ENCODE results near the gene SRGAP3.

SRGAP3 gene

DNA sequence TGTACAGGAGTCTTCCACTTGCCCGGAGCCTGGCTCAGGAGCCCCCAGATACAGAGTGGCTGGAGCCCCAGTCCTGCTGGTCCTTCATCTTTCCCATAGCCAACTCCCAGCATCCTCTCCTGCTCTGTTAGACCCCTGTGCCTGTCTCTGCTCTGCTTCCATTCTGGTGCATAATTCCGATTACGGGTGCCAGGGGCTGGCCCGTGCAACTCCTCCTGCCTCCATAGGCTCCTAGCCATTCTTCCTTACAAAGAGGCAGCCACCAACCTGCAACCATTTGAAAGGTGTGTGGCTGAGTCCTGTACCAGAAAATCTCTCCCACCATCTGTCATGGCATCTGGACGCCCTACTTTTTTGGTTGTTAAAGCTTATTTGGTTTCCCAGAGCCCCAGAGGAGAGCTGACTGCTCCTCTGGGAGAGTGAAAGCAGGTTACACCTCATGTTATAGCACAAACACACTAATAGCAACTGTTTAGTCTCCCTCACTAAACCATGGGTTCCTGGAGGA is 281.0 kb downstream of the SRGAP3 start:
- no peak for DNase-seq (ENCODE audit: low read depth in 2 of 2)

DNA sequence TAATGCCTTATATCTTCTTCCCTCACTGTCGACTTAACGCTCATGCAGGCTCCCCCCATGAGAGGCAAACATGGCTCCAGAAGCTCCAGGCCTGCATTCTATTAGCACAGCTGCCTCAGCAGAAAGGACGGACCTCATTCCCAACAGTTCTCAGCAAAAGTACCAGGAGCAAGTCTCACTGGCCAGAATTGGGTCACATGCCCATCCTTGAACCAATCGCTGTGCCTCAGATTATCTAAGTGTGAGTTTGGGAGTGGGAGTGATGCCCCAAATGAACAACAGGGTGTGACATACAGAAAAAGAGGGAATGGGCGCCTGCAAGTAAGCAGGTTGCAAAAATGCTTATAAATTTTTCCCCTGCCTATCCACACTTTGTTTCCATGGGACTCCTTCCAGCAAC is 281.9 kb downstream of the SRGAP3 start:
- no peak for DNase-seq (ENCODE audit: low read depth in 2 of 2)

DNA sequence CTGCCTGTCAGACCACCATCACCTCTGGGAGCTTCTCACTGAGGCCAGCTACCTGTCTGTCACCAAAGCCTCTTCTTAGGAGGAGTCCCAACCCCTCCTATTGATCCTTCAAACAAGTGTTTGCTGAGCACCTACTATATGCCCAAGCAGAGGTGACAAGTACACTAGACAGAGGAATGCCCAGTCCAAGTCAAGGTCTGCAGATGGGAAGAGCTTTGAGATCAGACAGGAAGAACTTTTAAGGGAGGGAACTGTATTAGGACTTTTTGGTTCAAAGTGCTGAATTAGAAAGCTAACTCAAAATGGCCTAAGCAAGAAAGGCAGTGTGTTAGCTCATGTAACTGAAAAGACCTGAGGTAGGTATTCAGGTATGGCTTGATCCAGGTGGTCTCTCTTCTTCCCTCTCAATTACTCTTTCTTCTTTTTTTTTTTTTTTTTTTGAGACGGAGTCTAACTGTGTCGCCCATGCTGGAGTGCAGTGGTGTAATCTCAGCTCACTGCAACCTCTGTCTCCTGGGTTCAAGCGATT is 282.6 kb downstream of the SRGAP3 start:
- DNase-seq (ENCODE audit: low read depth in 2 of 2): no peak

DNA sequence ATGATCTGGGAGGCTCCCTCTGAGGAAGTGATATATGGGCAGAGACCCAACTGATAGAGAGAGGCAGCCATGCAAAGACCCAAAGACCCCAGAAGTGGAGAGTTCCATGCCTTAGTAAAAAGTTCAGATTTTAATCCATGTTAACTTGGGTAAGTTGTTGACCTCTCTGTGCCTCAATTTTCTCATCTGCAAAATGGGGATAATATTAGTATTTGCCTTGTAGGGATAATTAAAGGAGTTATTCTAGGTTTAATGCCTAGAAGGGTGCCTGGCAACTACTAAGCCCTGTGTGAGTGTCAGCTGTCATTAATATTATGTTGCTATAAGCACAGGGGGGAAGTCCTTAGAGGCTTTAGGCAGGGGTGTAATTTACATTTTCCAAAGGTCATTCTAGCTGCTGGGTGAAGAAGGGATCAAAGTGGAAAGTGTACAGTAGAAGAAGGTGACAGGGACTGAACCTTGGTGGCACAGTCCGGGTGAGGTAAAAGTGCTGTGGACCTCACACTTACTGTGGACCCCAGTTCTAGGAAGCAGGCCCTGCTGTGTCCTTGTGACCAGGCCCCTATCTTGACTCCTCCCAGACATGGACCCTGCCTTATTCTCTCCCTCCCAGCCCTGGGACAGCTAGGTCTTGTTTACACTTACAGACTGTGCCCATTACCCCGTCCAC is 283.2 kb downstream of the SRGAP3 start:
- no peak for DNase-seq (ENCODE audit: low read depth in 2 of 2)

DNA sequence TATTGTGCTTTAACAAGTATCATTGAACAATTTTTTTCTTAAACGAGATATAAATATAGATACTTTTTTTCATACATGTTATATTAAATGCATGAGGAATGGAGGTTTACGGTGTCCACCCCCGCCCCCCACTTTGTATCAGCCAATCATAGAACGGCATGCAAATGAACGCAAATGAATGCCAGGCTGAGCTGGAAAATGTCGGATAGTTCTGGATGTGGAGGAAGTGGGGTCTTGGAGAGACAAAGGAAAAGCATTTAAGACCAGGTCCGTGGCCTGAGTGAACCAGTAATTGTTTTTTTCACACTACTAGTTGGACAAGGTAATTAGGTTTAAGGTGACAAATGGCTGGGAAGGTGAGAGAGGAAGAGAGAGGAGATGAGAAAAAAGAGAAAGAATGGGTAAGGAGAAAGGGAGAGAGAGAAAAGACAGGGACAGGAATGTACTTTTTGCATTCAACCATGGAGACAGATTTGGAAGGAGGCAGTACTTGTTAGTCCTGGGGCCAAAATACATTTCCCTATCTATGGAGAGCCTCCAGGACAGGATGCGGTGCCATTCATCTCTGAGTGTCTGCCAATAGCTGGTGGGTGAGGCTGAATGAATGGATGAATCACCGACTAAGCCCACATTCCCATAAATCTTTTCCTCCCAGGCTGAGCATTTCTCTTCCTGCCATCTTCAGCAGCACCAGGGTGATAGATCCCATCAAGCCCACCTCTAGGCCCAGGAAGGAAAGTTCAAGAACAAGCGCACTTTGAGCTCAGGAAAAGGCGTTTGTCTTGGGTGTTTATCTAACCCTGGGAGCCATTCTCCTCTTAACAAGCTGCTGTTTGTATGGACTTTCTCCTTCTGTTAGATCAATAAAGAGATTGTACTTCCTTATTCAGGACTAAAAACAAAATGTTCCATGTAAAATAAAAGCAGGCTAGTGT is 284.7 kb downstream of the SRGAP3 start:
- no peak for DNase-seq (ENCODE audit: low read depth in 2 of 2)

DNA sequence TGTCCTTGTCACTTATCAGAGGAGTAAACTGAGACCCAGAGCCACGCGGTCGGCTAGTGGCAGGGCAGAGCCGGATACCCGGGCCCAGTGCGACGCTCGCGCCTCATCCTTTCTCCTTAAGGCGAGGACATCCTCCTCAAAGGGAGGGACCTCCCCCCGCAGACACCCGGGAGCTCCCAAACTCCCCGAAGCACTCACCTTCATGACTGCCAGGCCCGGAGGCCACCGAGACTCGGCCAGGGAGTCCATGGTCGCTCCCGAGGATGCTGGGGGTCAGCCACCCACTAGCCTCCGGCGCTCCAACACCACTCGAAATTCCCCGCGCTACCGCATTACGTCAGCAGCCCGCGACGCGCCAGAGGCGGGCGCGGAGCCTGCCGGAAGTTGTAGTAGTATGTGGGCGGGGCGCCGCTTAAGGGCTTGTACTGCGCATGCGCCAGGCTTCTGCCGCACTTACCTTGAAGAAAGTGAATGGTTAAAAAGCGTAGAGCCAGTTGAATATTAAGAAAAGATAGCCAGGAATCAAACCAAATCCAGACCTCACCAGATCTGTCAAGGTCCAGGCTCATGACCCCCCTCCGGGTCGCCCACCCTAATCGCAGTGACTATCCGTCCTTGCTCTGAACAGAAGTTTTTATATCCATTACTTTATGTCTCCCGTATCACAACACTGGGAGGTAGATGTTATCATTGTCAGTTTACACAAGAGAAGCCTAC is 286.2 kb downstream of the SRGAP3 start, which contains the start of gene RAD18:
RAD18 (minus strand) TSS at position 336 of the 717 bp plus-strand sequence; CDS start at position 249, 87 bp downstream.
- DNase-seq (ENCODE audit: low read depth in 2 of 2): peak; percentile 85 to 90

DNA sequence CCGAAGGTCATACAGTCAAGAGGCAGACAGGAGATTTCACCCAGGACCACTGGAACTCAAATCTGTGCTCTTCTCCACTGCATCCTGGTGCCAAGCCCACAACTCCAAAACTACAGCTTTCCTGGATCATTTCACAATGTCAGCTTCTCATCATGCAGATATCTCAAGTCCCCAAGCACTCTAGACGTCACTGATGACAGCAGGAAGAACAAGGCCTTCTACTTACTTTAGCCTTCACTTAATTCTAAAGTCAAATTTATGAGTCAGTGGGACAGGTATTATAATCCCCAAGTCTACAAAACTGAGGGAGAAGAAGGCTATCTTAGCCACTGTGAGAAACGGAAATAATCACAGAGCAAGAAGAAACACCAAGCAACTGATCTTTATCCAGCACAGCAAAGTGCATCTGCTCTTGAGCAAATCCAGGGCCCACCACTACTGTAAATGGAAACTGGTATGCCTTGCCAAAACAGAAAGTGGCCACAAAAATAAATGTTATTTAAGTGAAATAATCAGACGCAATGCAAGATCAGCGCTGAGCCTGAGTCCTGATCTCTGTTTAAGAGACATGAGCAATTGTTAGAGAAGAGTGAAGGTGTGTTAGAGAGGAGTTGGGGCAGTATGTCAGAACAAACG is 287.1 kb downstream of the SRGAP3 start:
- no peak for DNase-seq (ENCODE audit: low read depth in 2 of 2)

DNA sequence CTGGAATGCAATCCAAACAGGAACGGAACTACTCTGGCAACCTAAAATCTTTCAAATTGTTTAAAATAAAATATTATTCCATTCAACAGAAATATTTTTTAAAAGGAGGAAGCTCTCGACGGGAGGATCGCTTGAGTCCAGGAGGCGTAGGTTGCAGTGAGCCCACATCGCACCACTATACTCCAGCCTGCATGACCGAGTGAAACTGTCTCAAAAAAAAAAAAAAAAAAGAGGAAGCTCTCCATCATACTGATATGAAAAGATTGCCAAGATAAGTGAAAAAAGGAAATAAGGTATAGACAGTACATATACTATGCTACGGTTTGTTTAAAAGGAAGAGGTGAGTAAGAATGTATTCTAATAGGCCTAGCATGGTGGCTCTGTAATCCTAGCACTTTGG is 289.8 kb downstream of the SRGAP3 start:
- DNase-seq (ENCODE audit: low read depth in 2 of 2): no peak

DNA sequence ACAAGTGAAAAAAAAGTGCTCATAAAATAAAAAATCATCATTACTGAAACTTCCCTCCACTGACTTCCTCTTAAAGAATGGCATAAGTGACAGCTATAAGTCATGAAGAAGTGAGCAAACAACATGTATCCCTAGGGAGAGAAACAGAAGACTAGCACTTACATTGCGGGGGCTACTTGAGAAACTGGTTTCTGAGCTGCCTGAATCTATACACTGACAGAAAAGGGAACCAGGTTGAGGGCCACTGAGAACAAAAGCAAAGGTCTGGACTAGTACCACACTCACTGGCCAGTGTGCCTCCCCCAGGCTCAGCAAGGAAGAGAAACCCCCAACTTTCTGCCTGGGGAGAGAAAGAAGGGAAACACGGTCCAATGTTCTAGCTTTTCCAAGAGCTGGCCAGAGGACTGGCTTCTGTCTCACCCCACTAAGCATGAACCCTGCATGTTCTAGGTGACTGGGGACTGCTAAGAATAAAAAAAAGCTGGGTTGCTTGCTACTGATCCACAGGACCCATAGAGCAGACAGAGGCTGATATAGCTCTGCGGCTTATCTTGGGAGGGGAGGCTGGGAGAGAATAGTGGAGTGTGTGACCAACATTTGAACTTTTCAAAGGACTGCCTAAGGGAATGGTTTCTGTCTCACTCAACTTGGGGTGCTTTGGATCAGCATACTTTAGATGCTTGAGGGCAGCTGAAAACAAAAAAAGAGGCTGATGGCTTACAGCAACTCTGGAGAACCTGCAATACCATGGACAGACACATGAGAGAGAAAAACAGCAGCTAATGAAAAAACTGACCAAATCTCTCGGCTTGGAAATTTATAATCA is 294.3 kb downstream of the SRGAP3 start:
- no peak for DNase-seq (ENCODE audit: low read depth in 2 of 2)

DNA sequence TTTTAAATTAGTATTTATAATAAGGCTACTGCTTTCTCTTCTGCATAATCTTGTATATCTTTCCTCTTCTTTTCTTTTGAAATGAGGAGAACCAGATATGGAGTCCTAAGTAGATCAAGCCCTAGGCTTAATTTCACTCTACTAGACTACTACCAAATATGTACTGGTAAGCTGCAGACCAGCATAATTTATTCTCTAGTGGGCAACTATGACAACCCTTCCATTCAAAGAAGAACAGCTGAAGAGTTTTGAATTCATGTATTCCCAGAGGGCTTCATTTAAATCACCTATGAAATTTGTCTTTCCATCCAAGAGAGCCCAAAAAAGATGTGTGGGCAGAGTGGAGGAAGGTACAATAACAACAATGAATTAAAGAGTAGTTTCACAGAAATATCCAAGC is 296.1 kb downstream of the SRGAP3 start:
- no peak for DNase-seq (ENCODE audit: low read depth in 2 of 2)

DNA sequence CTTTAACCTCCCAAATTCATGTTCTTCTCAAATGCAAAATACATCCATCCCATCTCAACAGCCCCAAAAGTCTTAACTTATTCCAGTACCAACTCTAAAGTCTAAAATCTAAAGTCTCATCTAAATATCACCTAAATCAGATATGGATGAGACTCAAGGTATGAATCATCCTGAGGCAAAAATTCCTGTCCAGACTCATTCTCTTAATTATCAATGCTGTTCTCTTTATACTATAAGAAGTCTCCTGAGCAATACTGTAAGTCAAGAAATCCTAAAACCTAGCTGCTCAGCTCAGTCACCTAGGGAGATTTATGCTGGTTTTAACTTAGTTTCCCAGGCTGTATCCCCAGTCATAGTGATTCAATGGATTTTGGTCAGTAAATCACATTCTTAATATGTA is 297.3 kb downstream of the SRGAP3 start:
- DNase-seq (ENCODE audit: low read depth in 2 of 2): no peak

DNA sequence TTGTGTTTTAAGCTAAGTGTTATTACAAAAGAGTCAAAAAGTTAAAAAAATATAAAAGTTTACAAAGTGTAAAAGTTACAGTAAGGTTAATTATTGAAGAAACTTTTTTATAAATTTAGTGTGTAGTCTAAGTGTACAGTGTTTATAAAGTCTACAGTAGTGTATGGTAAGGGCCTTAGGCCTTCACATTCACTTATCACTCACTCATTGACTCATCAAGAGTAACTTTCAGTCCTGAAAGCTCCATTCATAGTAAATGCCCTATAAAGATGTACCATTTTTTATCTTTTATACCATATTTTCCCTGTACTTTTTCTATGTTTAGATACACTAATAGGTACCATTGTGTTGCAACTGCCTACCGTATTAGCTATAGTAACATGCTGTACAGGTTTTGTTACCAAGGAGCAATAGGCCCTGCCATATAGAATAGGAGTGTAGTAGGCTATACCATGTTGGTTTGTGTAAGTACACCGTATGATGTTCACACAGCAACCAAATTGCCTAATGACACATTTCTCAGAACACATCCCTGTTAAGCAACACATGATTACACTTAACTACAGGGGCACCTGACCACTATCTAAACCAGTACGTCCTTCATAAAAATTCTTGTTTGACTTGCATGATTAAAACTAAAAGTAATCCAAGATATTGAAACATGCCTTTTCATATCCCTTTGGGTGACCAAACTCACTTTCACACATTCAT is 303.4 kb downstream of the SRGAP3 start:
- DNase-seq (ENCODE audit: low read depth in 2 of 2): no peak

DNA sequence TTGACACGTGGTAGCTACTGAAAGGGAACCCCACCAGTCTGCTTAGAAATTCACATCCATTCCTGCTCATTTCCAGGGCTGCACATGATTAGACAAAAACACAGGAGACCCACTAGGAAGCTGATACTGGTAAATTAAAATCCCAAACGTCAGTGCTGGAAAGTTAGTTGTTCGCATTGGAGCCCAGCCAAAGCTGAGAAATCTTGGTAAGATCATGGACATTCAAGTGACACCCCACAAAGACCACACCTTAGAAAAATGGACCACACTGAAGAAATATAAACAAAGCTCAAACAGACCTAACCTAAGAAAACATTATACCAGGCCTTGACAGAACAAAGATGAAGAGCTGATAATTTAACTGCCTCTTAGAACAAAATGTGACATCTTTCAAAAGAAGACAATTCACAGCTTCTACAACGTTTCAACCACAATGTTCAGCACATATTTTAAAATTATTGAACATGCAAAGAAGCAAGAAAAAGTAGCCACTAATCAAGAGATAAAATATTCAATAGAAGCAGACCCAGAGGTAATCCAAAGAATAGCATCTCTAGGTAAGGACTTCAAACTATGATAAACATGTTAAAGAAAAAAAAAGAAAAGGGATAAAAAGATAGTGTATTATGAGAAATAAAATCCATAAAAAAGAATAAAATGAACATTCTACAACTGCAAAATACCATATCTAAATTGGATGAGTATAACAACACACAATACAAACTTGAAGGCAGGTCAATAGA is 306.5 kb downstream of the SRGAP3 start:
- no peak for DNase-seq (ENCODE audit: low read depth in 2 of 2)

DNA sequence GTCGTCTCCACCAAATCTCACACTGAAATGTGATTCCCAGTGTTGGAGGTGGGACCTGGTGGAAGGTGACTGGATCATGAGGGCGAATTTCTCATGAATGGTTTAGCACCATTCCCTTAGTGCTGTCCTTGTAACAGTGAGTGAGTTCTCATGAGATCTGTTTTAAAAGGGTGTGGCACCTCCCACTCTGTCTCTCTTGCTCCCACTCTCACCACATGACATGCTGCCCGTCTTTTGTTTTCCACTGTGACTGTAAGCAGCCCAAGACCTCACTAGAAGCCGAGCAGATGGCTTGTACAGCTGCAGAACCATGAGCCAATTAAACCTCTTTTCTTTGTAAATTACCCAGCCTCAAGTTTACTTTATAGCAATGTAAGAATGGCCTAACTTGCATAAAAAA is 307.3 kb downstream of the SRGAP3 start:
- DNase-seq (ENCODE audit: low read depth in 2 of 2): no peak

DNA sequence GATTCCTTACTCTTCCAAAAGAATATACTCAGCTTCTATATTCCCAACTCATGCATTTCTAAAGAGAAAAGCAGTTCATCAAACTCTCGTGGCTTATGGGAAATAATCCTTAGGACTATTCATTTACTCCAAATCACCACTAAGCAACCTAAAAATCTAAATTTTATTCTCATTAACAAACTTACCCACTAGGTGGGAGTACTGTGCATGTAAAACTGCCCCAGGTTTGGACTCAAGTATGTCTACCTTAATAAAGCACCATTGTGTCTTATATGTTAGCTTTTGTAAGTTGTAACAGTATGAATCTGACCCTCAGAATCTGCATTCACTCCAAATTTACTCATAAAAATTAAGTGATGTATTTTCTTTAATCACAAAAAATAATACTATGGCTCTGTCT is 311.4 kb downstream of the SRGAP3 start:
- no peak for DNase-seq (ENCODE audit: low read depth in 2 of 2)

DNA sequence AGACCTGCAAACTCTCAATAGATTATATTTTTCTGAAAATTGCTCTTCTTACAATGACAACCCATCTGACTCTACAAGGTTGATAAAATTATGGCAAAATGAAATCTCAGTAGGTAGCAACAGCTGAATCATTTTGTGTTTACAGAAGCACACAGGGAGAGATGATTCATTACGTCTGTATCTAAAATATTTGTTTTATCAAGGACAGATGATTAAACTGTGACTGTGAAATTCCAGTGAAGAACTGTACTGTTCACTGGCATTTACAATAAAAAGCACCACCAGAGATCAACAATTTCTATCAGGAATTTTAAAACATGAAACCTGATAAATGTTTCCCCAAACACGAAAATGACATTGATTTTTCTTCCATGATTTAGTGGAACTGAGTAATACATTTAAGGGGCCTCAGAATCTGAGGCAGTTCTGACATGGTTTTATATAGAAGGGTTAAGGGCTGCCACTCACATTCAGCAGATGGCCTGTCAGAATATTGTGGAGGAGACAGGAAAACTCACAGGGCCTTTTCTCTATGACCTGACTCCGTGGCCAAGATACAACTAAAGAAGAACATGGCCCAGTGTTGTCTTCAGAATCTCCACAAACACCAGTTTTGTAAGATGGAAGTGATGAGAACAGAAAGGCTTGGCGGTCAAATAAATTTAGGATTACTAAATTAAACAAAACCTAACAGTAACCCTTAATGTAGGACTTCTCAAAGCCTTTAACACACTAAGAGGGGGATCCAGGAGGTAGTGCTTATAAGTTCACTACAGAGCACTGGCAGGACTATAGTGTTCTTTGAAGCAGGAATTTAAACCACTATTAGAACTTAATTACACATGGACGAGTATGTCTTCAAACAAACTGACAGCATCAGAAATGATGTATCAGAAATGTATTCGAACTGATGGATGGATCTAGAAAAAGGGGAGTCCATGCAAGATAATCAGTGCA is 312.1 kb downstream of the SRGAP3 start:
- DNase-seq (ENCODE audit: low read depth in 2 of 2): no peak

DNA sequence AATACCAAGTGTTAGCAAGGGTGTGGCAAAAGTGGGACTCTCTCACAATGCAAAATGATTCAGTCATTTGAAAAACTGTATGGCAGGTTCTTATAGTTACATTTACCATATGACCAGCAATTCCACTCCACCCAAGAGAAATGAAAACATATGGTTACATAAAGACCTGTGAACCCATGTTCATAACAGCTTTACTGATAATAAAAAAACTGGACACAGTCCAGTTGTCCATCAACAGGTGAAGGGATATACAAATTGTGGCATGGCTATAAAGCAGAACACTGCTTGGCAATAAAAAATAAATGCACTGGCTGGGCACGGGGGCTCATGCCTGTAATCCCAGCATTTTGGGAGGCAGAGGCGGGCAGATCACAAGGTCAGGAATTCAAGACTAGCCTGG is 316.9 kb downstream of the SRGAP3 start:
- DNase-seq (ENCODE audit: low read depth in 2 of 2): no peak

DNA sequence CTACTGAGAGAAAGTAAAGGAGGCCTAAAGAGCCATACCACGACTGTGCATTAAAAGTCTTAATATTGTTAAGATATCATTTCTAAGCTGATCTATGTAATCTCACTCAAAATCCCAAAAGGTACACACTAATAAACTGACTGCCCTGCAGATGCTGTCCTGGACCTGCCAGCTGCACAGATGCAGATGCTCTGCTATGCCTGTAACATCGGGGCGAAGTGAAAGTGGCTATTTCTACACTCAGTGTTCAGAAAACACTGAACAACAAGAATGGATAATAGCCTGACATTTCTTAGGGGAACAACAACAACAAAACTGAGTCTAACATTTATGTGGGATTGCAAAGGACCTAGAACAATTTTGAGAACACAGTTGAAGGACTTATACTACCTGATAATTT is 318.1 kb downstream of the SRGAP3 start:
- DNase-seq (ENCODE audit: low read depth in 2 of 2): no peak

Data from activated CD4-positive, alpha-beta T cell treated with anti-CD3 and anti-CD28 coated beads for 24 hours (primary cell).